Measurements from ENCODE around the gene MAB21L4. TPM values are rescaled to one million over a fixed set of nuclear protein-coding genes. Genes with fewer than 3 reads are reported as not detected.

MAB21L4 gene
- total RNA-seq, 4 donors from 2014 or later, result 0.33 to 0.81 TPM; not detected in 2

DNA sequence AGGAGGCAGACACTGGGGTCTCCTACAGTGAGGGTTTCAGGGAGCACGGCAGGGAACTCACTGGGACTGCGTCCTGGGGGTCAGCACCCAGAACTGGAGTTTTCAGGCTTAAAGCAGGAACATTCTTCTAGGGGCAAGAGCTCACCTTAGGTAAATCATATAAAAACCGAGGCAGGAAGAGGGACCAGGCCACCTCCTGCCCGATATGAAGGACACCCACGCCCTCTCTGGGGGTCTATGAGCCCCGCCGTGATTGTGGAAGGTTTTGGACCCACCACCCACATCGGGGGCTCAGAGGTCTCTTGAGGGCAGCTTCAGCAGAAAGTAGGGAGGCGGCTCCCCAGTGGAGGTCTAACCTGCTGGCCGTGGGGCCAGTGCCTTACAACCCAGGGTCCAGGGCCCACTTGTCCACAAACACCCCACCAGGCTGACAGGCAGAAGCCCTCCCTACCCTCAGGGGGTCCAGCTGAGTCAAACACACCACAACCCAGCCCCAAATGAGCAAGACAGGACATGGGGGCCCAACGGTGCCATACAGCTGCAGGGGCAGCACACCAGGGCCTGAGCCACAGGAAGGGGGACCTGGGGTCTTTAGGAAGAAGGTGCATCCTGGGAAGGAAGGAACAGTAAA, 35.5 kb upstream of the MAB21L4 start:
- Histone ChIP-seq H3K36me3 (no peaks in the 10 kb centered on the region), H3K4me3 (replicated peaks in 1 of 3) (no peak overlapping the region), H3K9me3 (no peaks in the 10 kb centered on the region), H3K4me1 (no peaks in the 10 kb centered on the region), H3K27ac (no peak overlapping the region), H3K27me3 (no peaks in the 10 kb centered on the region)
- no peak for DNase-seq
- no peak for TF ChIP-seq CTCF (IDR thresholded peaks at IDR 0.05)
- TF ChIP-seq POLR2A (IDR thresholded peaks at IDR 0.05), result no peak
- intact Hi-C loops (cut with DNase I), result no loop called here
- WGBS, 2 donors, result 88 to 92% methylated on average over 9 to 11 of the region's 11 CpGs

DNA sequence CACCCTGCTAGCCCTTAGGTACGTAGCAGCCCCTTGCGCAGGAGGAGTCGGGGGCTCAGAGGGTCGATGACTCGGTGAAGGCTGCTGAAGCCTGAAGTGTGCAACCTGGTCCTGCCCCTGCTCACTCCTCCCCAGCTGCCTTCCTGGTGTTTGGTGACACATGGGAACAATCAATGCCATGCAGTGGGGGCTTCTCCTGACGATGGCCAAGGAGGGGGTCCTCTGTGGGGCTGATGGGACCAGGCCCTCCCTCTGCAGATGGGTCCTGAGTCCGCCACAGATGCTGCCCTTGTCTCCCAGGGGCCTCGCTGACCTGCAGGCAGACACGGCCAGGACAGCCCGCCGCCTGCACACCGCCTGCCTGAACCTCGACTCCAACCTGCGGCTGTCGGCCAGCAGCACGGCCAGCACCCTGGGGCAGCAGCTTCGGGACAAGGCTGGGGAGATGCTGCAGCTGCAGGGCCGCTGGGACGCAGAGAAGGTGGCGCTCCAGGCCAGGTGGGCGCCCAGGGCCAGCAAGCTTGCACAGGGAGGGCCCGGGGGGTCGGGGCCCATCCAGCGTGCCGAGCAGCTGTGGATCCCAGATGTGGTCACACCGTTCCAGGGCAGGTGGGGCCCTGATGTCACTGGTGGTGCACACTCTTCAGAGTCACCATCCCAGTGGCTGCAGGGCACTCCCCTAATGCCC, 34.8 kb upstream of the MAB21L4 start:
- Histone ChIP-seq H3K4me3 (replicated peaks in 1 of 3) (no peak overlapping the region), H3K27ac (no peak overlapping the region), H3K4me1 (no peaks in the 10 kb centered on the region), H3K36me3 (no peaks in the 10 kb centered on the region), H3K27me3 (no peaks in the 10 kb centered on the region), H3K9me3 (no peaks in the 10 kb centered on the region)
- 89 to 90% methylated on average over 9 to 18 of the region's 26 CpGs for WGBS, 2 donors
- intact Hi-C loops (cut with DNase I), result no loop called here
- DNase-seq, result no peak
- no peak for TF ChIP-seq POLR2A (IDR thresholded peaks at IDR 0.05)
- no peak for TF ChIP-seq CTCF (IDR thresholded peaks at IDR 0.05)

DNA sequence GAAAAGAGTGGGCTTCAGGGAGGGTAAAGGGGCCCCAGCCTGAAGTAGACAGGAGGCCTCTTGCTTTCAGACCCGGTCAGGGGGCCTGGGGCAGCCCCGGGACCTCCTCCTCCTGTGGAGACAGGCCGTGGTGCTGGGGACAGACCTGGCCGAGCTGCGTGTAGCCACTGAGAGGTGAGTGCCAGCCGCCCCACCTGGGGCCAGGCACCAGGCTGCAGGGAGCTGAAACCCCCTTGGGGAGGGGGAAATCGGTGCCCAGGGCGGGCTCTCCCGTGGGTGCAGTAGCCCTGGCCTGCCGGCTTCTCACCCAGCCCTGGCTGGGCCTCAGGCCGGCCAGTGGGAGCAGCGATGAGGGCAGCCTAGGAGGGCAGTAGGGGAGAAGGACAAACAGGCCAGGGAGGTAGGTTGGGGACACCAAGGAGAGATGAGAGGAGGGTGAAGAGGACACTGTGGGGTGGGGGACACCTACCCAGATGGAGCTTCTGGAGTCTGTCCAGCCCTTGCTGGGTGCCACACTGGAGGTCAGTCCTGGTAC, 34.2 kb upstream of the MAB21L4 start:
- TF ChIP-seq CTCF (IDR thresholded peaks at IDR 0.05), result no peak
- TF ChIP-seq POLR2A (IDR thresholded peaks at IDR 0.05), result no peak
- Histone ChIP-seq H3K27ac (no peak overlapping the region), H3K27me3 (no peaks in the 10 kb centered on the region), H3K9me3 (no peaks in the 10 kb centered on the region), H3K4me1 (no peaks in the 10 kb centered on the region), H3K36me3 (no peaks in the 10 kb centered on the region), H3K4me3 (replicated peaks in 1 of 3) (no peak overlapping the region)
- 92 to 93% methylated on average over 6 to 11 of the region's 12 CpGs for WGBS, 2 donors
- no peak for DNase-seq
- intact Hi-C loops (cut with DNase I), result no loop called here

DNA sequence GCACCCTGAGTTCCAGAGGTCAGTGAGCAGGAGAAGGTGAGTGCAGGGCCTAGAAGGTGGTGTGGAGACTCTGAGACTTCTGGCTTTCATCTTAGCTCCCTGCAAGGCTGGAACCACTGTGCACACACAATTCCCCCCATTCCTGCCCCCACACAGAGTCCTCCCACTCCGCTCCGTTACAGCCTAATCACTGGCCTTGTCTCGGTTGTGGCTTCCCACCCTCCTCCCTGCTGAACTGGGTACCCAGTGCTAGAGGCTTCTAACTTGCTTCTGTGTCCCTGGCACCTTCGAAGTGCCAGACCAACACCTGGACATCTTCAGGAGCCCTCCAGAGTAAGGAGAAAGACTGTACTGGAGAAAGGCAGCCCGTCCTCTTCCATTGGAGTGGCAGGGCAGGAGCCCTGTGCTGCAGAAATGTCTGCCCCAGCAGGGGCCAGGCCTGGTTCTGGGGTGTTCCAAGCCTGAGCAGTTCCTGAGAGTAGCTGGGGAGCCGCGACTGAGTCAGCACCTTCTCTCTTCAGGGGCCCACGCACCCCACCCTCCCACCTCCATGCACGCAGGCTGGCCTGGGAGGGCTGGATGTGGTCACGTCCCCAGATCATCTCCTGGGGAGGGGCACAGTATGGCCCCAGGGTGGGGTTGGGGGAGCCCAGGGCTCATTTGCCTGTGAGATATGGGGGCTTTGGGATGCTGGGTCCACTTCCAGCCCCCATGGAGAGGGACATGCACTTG, 33.6 kb upstream of the MAB21L4 start:
- no peaks in the 10 kb centered on the region for H3K4me1 ChIP-seq
- 62 to 76% methylated on average over 4 to 9 of the region's 10 CpGs for WGBS, 2 donors
- DNase-seq, result no peak
- H3K4me3 ChIP-seq (replicated peaks in 1 of 3), result no peak overlapping the region
- TF ChIP-seq POLR2A (IDR thresholded peaks at IDR 0.05) (no peak), CTCF (IDR thresholded peaks at IDR 0.05) (no peak)
- no peak overlapping the region for H3K27ac ChIP-seq
- intact Hi-C loops (cut with DNase I), result no loop called here
- H3K36me3 ChIP-seq, result no peaks in the 10 kb centered on the region
- no peaks in the 10 kb centered on the region for H3K27me3 ChIP-seq
- H3K9me3 ChIP-seq, result no peaks in the 10 kb centered on the region

Data from thyroid gland (tissue), 4 donors.